GM12878 (cell line): ENCODE results near the gene POTEI. TPM values are rescaled to one million over a fixed set of nuclear protein-coding genes. Genes with fewer than 3 reads are reported as not detected.
"Not testable (repeated sequence)": the region's sequence is repeated elsewhere in the genome, so short reads cannot be mapped to it uniquely, and the experiment has no call there.

Source experiments
- ATAC-seq: fragments of 200-7000 bp; cut with Tn5 transposase; 3 replicates; pipeline ENCODE4 v1.9.1; 2020; ENCODE audit warnings: mild to moderate bottlenecking, moderate library complexity
- BruUV-seq: library from RNA; stranded (reverse); fragments of 400-500 nt; replicated peaks from 2 replicates; lab custom pipeline; 2021; lab: Mats Ljungman, UMichigan
- CTCF ChIA-PET: fragments of 300-600 bp; sonication (Branson Sonifier 250); formaldehyde crosslinking; extraction: SDS; loops from one replicate; lab custom pipeline; 2021; ENCODE audit warnings: inconsistent platforms; lab: Yijun Ruan, JAX
- POLR2A ChIA-PET: fragments of 350-600 bp; formaldehyde crosslinking; extraction: SDS; loops from one replicate; lab custom pipeline; 2021; ENCODE audit warnings: inconsistent platforms; lab: Charles Lee
- RAD21 ChIA-PET: fragments of 300-600 bp; sonication (Branson Sonifier 250); formaldehyde crosslinking; loops from one replicate; lab custom pipeline; 2023; ENCODE audit warnings: antibody characterized with exemption; ENCODE audit not compliant: unreplicated experiment; lab: Charles Lee
- SMC1A ChIA-PET: fragments of 300-600 bp; sonication (Branson Sonifier 250); formaldehyde crosslinking; loops from one replicate; lab custom pipeline; 2023; ENCODE audit not compliant: unreplicated experiment, uncharacterized antibody; lab: Charles Lee
- DNase-seq: peaks from one replicate; pipeline ENCODE4 v3.0.0-alpha.2; 2011; ENCODE audit warnings: low read depth, low spot score
- FAIRE-seq: peaks from 3 replicates; lab custom pipeline; 2011; peaks lifted over from hg19 to GRCh38; lab: Jason Lieb, UNC
- H2AFZ ChIP-seq: 2 replicates; pipeline ENCODE4 v1.6.0; 2011; ENCODE audit warnings: low read depth, low read length, control low read depth; ENCODE audit not compliant: control insufficient read depth
- H3K27ac ChIP-seq: 2 replicates; pipeline ENCODE4 v1.5.1; 2011; ENCODE audit warnings: control low read depth; ENCODE audit not compliant: control insufficient read depth, insufficient read depth
- H3K27me3 ChIP-seq, 2 experiments: replicated peaks in 1 of 2; 2 replicates each; pipeline versions ENCODE4 v1.6.0 to v1.6.1; 2011; ENCODE audit warnings: low read length in 1 of 2; ENCODE audit not compliant: control insufficient read depth in 2 of 2, insufficient read depth in 2 of 2
- H3K36me3 ChIP-seq, 2 experiments: 2 replicates each; pipeline ENCODE4 v1.5.1; 2011; ENCODE audit warnings: low read length in 1 of 2; ENCODE audit not compliant: control insufficient read depth in 2 of 2, insufficient read depth in 2 of 2
- H3K4me1 ChIP-seq: 2 replicates; pipeline ENCODE4 v1.6.1; 2011; ENCODE audit warnings: mild to moderate bottlenecking, low read length, moderate library complexity, mixed read lengths; ENCODE audit not compliant: control insufficient read depth, insufficient read depth
- H3K4me2 ChIP-seq: 2 replicates; pipeline ENCODE4 v1.6.0; 2011; ENCODE audit warnings: control low read depth; ENCODE audit not compliant: control insufficient read depth, insufficient read depth
- H3K4me3 ChIP-seq: fragments of 200-600 bp; sonication (generic); 2 replicates; pipeline ENCODE4 v1.5.1; 2016
- H3K79me2 ChIP-seq: 2 replicates; pipeline ENCODE4 v1.6.0; 2011; ENCODE audit warnings: low read length; ENCODE audit not compliant: control insufficient read depth, insufficient read depth
- H3K9ac ChIP-seq: 2 replicates; pipeline ENCODE4 v1.8.0; 2011; ENCODE audit warnings: low read length, control low read depth, mixed read lengths; ENCODE audit not compliant: control insufficient read depth, insufficient read depth
- H3K9me3 ChIP-seq: replicated peaks from 3 replicates; pipeline ENCODE4 v1.5.1; 2011; ENCODE audit warnings: mild to moderate bottlenecking, low read length; ENCODE audit not compliant: control insufficient read depth, insufficient read depth
- H4K20me1 ChIP-seq: 2 replicates; pipeline ENCODE4 v1.6.0; 2011; ENCODE audit not compliant: control insufficient read depth, insufficient read depth
- WGBS: methylation state at CpG from one replicate; pipeline ENCODE4 v1.1.6; 2016; ENCODE audit warnings: low lambda C conversion rate; ENCODE audit not compliant: insufficient replicate concordance, insufficient coverage; ENCODE audit errors: missing lambda C conversion rate; 5-methylcytosine and 5-hydroxymethylcytosine counted together
- in situ Hi-C: fragments of 300-500 bp; cut with MboI; formaldehyde crosslinking; loops from 9 replicates; pipeline ENCODE4 v1.14.3; 2018; ENCODE audit warnings: mixed read lengths
- intact Hi-C: fragments of 100-400 bp; cut with micrococcal nuclease; formaldehyde crosslinking; loops from one replicate; pipeline ENCODE4 v1.14.2; 2022; ENCODE audit not compliant: unreplicated experiment
- polyA plus RNA-seq, 11 experiments: library from polyadenylated mRNA; depleted of rRNA in 4 of 11; unstranded in 6 of 11; stranded (reverse) in 5 of 11; fragments of >200 nt; fragmentation: Nextera tagmentation in 4 of 11; fragmentation: Illumina TruSeq in 1 of 11; extraction: Ambion mirVana in 4 of 11; extraction: Trizol in 1 of 11; gene quantifications; 1 replicate in 1 of 11; 2 replicates in 10 of 11; pipeline versions ENCODE4 v1.2.1 to v1.2.3, GENCODE V29; 2011 to 2016; ENCODE audit warnings: inconsistent platforms in 2 of 11, missing spikeins in 2 of 11, low read depth in 1 of 11
- total RNA-seq, 4 experiments: library from RNA; depleted of rRNA in 3 of 4; stranded (reverse); fragments of >200 nt in 3 of 4; fragmentation: Illumina TruSeq in 1 of 4; extraction: Trizol in 1 of 4; gene quantifications; 2 replicates each; pipeline versions ENCODE4 v1.2.1 to v1.2.3, GENCODE V29; 2013 to 2021

The POTEI gene
- total and polyA plus RNA-seq, 10 of the 15 experiments (the other 5 are each of a cell fraction or from before 2014, with no cell fraction given): 0.03 to 0.13 (median 0.06) TPM; not detected in 3

GRCh38 chr2:130451823-130452222 lies 57.3 kb downstream of the POTEI start:
- ATAC-seq, intact Hi-C loops, H3K79me2 ChIP-seq, POLR2A ChIA-PET, CTCF ChIA-PET, SMC1A ChIA-PET, H4K20me1 ChIP-seq, BruUV-seq, H3K9ac ChIP-seq, H3K4me2 ChIP-seq, H3K27me3 ChIP-seq, RAD21 ChIA-PET, in situ Hi-C loops, H3K4me3 ChIP-seq, H3K36me3 ChIP-seq, FAIRE-seq, H3K9me3 ChIP-seq, H2AFZ ChIP-seq, H3K4me1 ChIP-seq, H3K27ac ChIP-seq, DNase-seq: not testable (repeated sequence)
- WGBS: 2% methylated on average over 8 of the region's 10 CpGs

- H3K36me3 ChIP-seq, SMC1A ChIA-PET, H3K27ac ChIP-seq, H3K4me1 ChIP-seq, H3K9ac ChIP-seq, CTCF ChIA-PET, H4K20me1 ChIP-seq, H3K4me2 ChIP-seq, H2AFZ ChIP-seq, H3K9me3 ChIP-seq, RAD21 ChIA-PET, intact Hi-C loops, H3K27me3 ChIP-seq, DNase-seq, POLR2A ChIA-PET, FAIRE-seq, ATAC-seq, in situ Hi-C loops, BruUV-seq, H3K4me3 ChIP-seq, H3K79me2 ChIP-seq: not testable (repeated sequence)
- 10% methylated on average over 3 of the region's 3 CpGs for WGBS
Observed at GRCh38 chr2:130451278-130451677, 57.9 kb downstream of the POTEI start.

- H3K4me2 ChIP-seq, H3K9ac ChIP-seq, H3K79me2 ChIP-seq, H3K9me3 ChIP-seq, H3K27ac ChIP-seq, RAD21 ChIA-PET, FAIRE-seq, POLR2A ChIA-PET, H3K27me3 ChIP-seq, H3K4me3 ChIP-seq, DNase-seq, ATAC-seq, CTCF ChIA-PET, H4K20me1 ChIP-seq, intact Hi-C loops, in situ Hi-C loops, SMC1A ChIA-PET, H3K4me1 ChIP-seq, H2AFZ ChIP-seq, BruUV-seq, H3K36me3 ChIP-seq: not testable (repeated sequence)
- 30% methylated on average over 5 of the region's 7 CpGs for WGBS
Observed at GRCh38 chr2:130450366-130450765, 58.8 kb downstream of the POTEI start.
